WTC11 (cell line): ENCODE results near the gene ROBO2. TPM values are rescaled to one million over a fixed set of nuclear protein-coding genes. Genes with fewer than 3 reads are reported as not detected.

ENCODE experiments used
- ATAC-seq: fragments of 200-7000 bp; cut with Tn5 transposase; 2 replicates; pipeline ENCODE4 v1.10.0; 2021; ENCODE audit warnings: mild to moderate bottlenecking, moderate library complexity
- CTCF ChIA-PET: fragments of 300-600 bp; sonication (Branson Sonifier 250); formaldehyde crosslinking; loops from one replicate; lab custom pipeline; 2021; ENCODE audit warnings: antibody characterized with exemption; lab: Charles Lee
- POLR2A ChIA-PET: fragments of 350-600 bp; sonication (Branson Sonifier 250); formaldehyde crosslinking; loops from one replicate; lab custom pipeline; 2021; ENCODE audit warnings: antibody characterized with exemption; lab: Charles Lee
- DNase-seq: peaks from one replicate; pipeline ENCODE4 v3.0.0; 2021; ENCODE audit warnings: low spot score
- H3K27ac Mint-ChIP-seq: 2 replicates; pipeline ENCODE4 v1.8.0; 2021; ENCODE audit warnings: mixed read lengths
- H3K27me3 Mint-ChIP-seq: 2 replicates; pipeline ENCODE4 v1.8.0; 2021; ENCODE audit warnings: low read depth, mild to moderate bottlenecking, moderate library complexity, mixed read lengths
- H3K36me3 Mint-ChIP-seq: 2 replicates; pipeline ENCODE4 v1.8.0; 2021; ENCODE audit warnings: mixed read lengths
- H3K4me1 Mint-ChIP-seq: 2 replicates; pipeline ENCODE4 v1.8.0; 2022; ENCODE audit warnings: mixed read lengths
- H3K4me3 Mint-ChIP-seq: 2 replicates; pipeline ENCODE4 v1.8.0; 2021; ENCODE audit warnings: mild to moderate bottlenecking, moderate library complexity, mixed read lengths
- H3K9me3 Mint-ChIP-seq: 2 replicates; pipeline ENCODE4 v1.8.0; 2021; ENCODE audit warnings: mixed read lengths
- ATF2 ChIP-seq: sonication (generic); formaldehyde crosslinking; IDR thresholded peaks from 2 replicates; pipeline ENCODE4 v1.8.1; 2022; ENCODE audit warnings: low read depth, missing genetic modification reagents, borderline replicate concordance
- CREB1 ChIP-seq: sonication (generic); formaldehyde crosslinking; IDR thresholded peaks from 2 replicates; pipeline ENCODE4 v1.8.0; 2023; ENCODE audit warnings: mild to moderate bottlenecking, missing genetic modification reagents
- CREM ChIP-seq: sonication (generic); formaldehyde crosslinking; IDR thresholded peaks from 2 replicates; pipeline ENCODE4 v1.8.1; 2022; ENCODE audit warnings: mild to moderate bottlenecking, missing genetic modification reagents, moderate library complexity
- E2F1 ChIP-seq: sonication (generic); formaldehyde crosslinking; IDR thresholded peaks from 2 replicates; pipeline ENCODE4 v1.8.0; 2022; ENCODE audit warnings: mild to moderate bottlenecking, missing genetic modification reagents
- EMX1 ChIP-seq: fragments of 250-450 bp; sonication (Bioruptor Pico); IDR thresholded peaks from 2 replicates; pipeline ENCODE4 v1.8.0; 2021; ENCODE audit warnings: mild to moderate bottlenecking
- FOXP1 ChIP-seq: sonication (generic); formaldehyde crosslinking; IDR thresholded peaks from 2 replicates; pipeline ENCODE4 v1.8.0; 2022; ENCODE audit warnings: missing genetic modification reagents, mild to moderate bottlenecking, moderate library complexity, borderline replicate concordance
- GRHL2 ChIP-seq: fragments of 250-450 bp; sonication (Bioruptor Pico); IDR thresholded peaks from 2 replicates; pipeline ENCODE4 v1.8.0; 2022; ENCODE audit warnings: mild to moderate bottlenecking, moderate library complexity; ENCODE audit not compliant: insufficient replicate concordance, severe bottlenecking
- NFATC4 ChIP-seq: fragments of 250-450 bp; sonication (Bioruptor Pico); IDR thresholded peaks from 2 replicates; pipeline ENCODE4 v1.9.0; 2021; ENCODE audit warnings: mild to moderate bottlenecking
- NFYB ChIP-seq: sonication (generic); formaldehyde crosslinking; conservative IDR thresholded peaks from 2 replicates; pipeline ENCODE4 v1.8.0; 2022; ENCODE audit warnings: low read depth, missing genetic modification reagents
- PRRX2 ChIP-seq: fragments of 250-450 bp; sonication (Bioruptor Pico); IDR thresholded peaks from 2 replicates; pipeline ENCODE4 v1.8.0; 2021; ENCODE audit warnings: mild to moderate bottlenecking
- RELA ChIP-seq: sonication (generic); formaldehyde crosslinking; IDR thresholded peaks from 2 replicates; pipeline ENCODE4 v1.8.1; 2022; ENCODE audit warnings: missing genetic modification reagents, mild to moderate bottlenecking, borderline replicate concordance
- SP1 ChIP-seq: sonication (generic); formaldehyde crosslinking; conservative IDR thresholded peaks from 2 replicates; pipeline ENCODE4 v1.8.1; 2022; ENCODE audit warnings: missing genetic modification reagents
- ZNF219 ChIP-seq: sonication (generic); formaldehyde crosslinking; IDR thresholded peaks from 2 replicates; pipeline ENCODE4 v1.8.0; 2023; ENCODE audit warnings: missing genetic modification reagents, mild to moderate bottlenecking, borderline replicate concordance
- ZSCAN18 ChIP-seq: fragments of 250-450 bp; sonication (Bioruptor Pico); IDR thresholded peaks from 2 replicates; pipeline ENCODE4 v2.1.2; 2022; ENCODE audit warnings: mild to moderate bottlenecking, moderate library complexity
- total RNA-seq: library from RNA; stranded (reverse); gene quantifications from 3 replicates; pipeline ENCODE4 v1.2.3, GENCODE V29; 2021
- TF ChIP-seq, protein P1 (sequence below): sonication (generic); formaldehyde crosslinking; IDR thresholded peaks from 2 replicates; pipeline ENCODE4 v1.8.0; 2023; ENCODE audit warnings: missing genetic modification reagents, mild to moderate bottlenecking, borderline replicate concordance
- TF ChIP-seq, protein P2 (sequence below): fragments of 250-450 bp; sonication (Bioruptor Pico); IDR thresholded peaks from 2 replicates; pipeline ENCODE4 v1.9.0; 2021; ENCODE audit warnings: mild to moderate bottlenecking, borderline replicate concordance
- TF ChIP-seq, protein P3 (sequence below): sonication (generic); formaldehyde crosslinking; IDR thresholded peaks from 2 replicates; pipeline ENCODE4 v1.8.0; 2022; ENCODE audit warnings: mild to moderate bottlenecking, missing genetic modification reagents

The ROBO2 gene
- total RNA-seq, 1 experiment from 2014 or later, result 11.7 TPM

DNA sequence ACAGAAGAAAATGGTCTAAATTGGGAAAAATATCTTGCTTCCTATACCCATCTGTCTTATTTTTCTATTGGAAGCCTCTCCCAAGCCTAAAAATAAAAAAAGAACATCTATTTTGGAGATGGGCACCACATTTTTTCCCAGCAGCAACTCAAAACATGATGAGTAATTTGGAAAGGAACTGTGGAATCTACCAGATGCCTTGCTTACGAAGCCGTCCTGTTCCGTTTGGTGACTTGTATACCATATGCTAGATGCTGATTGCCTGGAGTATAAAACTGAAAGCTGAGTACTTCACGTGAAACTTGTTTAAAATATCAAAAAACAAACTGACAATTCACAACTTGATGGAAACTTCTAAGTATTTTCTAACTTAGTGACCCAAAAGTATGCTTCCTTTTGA lies 491.0 kb downstream of the ROBO2 start:
- ChIA-PET CTCF (no interaction called here), POLR2A (no interaction called here)
- Mint-ChIP-seq H3K36me3 (peaks cover 5% of the 10 kb centered on the region; the same call in 1 of the 2 replicates), H3K4me3 (no peak overlapping the region), H3K4me1 (peaks cover 10% of the 10 kb centered on the region), H3K27ac (no peak overlapping the region), H3K27me3 (peaks cover 2% of the 10 kb centered on the region; the same call in 1 of the 2 replicates), H3K9me3 (peaks cover 12% of the 10 kb centered on the region)
- TF ChIP-seq NFATC4 (CRISPR knock-in tag) (no peak), ATF2 (CRISPR knock-in tag) (no peak), GRHL2 (no peak), EMX1 (CRISPR knock-in tag) (no peak), CREB1 (no peak), RELA (CRISPR knock-in tag) (no peak), FOXP1 (CRISPR knock-in tag) (no peak), NFYB (no peak), PRRX2 (CRISPR knock-in tag) (no peak), ZNF219 (CRISPR knock-in tag) (no peak), CREM (CRISPR knock-in tag) (no peak), ZSCAN18 (CRISPR knock-in tag) (no peak), E2F1 (CRISPR knock-in tag) (no peak), SP1 (CRISPR knock-in tag) (no peak)
- TF ChIP-seq, protein P1, sequence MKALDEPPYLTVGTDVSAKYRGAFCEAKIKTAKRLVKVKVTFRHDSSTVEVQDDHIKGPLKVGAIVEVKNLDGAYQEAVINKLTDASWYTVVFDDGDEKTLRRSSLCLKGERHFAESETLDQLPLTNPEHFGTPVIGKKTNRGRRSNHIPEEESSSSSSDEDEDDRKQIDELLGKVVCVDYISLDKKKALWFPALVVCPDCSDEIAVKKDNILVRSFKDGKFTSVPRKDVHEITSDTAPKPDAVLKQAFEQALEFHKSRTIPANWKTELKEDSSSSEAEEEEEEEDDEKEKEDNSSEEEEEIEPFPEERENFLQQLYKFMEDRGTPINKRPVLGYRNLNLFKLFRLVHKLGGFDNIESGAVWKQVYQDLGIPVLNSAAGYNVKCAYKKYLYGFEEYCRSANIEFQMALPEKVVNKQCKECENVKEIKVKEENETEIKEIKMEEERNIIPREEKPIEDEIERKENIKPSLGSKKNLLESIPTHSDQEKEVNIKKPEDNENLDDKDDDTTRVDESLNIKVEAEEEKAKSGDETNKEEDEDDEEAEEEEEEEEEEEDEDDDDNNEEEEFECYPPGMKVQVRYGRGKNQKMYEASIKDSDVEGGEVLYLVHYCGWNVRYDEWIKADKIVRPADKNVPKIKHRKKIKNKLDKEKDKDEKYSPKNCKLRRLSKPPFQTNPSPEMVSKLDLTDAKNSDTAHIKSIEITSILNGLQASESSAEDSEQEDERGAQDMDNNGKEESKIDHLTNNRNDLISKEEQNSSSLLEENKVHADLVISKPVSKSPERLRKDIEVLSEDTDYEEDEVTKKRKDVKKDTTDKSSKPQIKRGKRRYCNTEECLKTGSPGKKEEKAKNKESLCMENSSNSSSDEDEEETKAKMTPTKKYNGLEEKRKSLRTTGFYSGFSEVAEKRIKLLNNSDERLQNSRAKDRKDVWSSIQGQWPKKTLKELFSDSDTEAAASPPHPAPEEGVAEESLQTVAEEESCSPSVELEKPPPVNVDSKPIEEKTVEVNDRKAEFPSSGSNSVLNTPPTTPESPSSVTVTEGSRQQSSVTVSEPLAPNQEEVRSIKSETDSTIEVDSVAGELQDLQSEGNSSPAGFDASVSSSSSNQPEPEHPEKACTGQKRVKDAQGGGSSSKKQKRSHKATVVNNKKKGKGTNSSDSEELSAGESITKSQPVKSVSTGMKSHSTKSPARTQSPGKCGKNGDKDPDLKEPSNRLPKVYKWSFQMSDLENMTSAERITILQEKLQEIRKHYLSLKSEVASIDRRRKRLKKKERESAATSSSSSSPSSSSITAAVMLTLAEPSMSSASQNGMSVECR (CRISPR knock-in tag), result no peak
- TF ChIP-seq, protein P2, sequence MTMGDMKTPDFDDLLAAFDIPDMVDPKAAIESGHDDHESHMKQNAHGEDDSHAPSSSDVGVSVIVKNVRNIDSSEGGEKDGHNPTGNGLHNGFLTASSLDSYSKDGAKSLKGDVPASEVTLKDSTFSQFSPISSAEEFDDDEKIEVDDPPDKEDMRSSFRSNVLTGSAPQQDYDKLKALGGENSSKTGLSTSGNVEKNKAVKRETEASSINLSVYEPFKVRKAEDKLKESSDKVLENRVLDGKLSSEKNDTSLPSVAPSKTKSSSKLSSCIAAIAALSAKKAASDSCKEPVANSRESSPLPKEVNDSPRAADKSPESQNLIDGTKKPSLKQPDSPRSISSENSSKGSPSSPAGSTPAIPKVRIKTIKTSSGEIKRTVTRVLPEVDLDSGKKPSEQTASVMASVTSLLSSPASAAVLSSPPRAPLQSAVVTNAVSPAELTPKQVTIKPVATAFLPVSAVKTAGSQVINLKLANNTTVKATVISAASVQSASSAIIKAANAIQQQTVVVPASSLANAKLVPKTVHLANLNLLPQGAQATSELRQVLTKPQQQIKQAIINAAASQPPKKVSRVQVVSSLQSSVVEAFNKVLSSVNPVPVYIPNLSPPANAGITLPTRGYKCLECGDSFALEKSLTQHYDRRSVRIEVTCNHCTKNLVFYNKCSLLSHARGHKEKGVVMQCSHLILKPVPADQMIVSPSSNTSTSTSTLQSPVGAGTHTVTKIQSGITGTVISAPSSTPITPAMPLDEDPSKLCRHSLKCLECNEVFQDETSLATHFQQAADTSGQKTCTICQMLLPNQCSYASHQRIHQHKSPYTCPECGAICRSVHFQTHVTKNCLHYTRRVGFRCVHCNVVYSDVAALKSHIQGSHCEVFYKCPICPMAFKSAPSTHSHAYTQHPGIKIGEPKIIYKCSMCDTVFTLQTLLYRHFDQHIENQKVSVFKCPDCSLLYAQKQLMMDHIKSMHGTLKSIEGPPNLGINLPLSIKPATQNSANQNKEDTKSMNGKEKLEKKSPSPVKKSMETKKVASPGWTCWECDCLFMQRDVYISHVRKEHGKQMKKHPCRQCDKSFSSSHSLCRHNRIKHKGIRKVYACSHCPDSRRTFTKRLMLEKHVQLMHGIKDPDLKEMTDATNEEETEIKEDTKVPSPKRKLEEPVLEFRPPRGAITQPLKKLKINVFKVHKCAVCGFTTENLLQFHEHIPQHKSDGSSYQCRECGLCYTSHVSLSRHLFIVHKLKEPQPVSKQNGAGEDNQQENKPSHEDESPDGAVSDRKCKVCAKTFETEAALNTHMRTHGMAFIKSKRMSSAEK (CRISPR knock-in tag), result no peak
- TF ChIP-seq, protein P3, sequence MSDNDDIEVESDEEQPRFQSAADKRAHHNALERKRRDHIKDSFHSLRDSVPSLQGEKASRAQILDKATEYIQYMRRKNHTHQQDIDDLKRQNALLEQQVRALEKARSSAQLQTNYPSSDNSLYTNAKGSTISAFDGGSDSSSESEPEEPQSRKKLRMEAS, result no peak
- ATAC-seq (no peak), DNase-seq (no peak)
